Keratinocyte (primary cell): Measurements from ENCODE around the gene NR3C2. TPM values are rescaled to one million over a fixed set of nuclear protein-coding genes. Genes with fewer than 3 reads are reported as not detected.

Experiments
- DNase-seq: peaks from one replicate; pipeline ENCODE4 v3.0.0-alpha.2; 2011; ENCODE audit warnings: low read depth, missing footprints, low spot score
- FAIRE-seq: peaks from 2 replicates; lab custom pipeline; 2011; peaks lifted over from hg19 to GRCh38; lab: Jason Lieb, UNC
- H2AFZ ChIP-seq: 2 replicates; pipeline ENCODE4 v1.6.0; 2012; ENCODE audit warnings: low read length, control low read depth, inconsistent platforms; ENCODE audit not compliant: control insufficient read depth
- H3K27ac ChIP-seq: 2 replicates; pipeline ENCODE4 v1.5.1; 2011; ENCODE audit warnings: low read length; ENCODE audit not compliant: control insufficient read depth, insufficient read depth
- H3K27me3 ChIP-seq: 3 replicates; pipeline ENCODE4 v1.6.0; 2011; ENCODE audit warnings: low read length; ENCODE audit not compliant: control insufficient read depth, insufficient read depth; ENCODE audit errors: extremely low read depth
- H3K36me3 ChIP-seq, 2 experiments: 2 replicates in 1 of 2; 3 replicates in 1 of 2; pipeline ENCODE4 v1.5.1; 2011; ENCODE audit warnings: low read length in 2 of 2, mild to moderate bottlenecking in 1 of 2; ENCODE audit not compliant: control insufficient read depth in 2 of 2, insufficient read depth in 2 of 2; ENCODE audit errors: extremely low read depth in 1 of 2
- H3K4me1 ChIP-seq: 3 replicates; pipeline ENCODE4 v1.5.1; 2011; ENCODE audit warnings: low read length; ENCODE audit not compliant: control insufficient read depth, insufficient read depth; ENCODE audit errors: extremely low read depth
- H3K4me2 ChIP-seq: 3 replicates; pipeline ENCODE4 v1.6.0; 2011; ENCODE audit warnings: low read depth, low read length; ENCODE audit not compliant: control insufficient read depth, insufficient read depth; ENCODE audit errors: extremely low read depth
- H3K4me3 ChIP-seq, 3 experiments: fragments of 200-600 bp in 1 of 3; sonication (generic) in 1 of 3; 2 replicates in 2 of 3; 3 replicates in 1 of 3; pipeline ENCODE4 v1.5.1; 2011 to 2016; ENCODE audit warnings: low read length in 3 of 3, mild to moderate bottlenecking in 3 of 3, control low read depth in 2 of 3, inconsistent platforms in 1 of 3, low read depth in 1 of 3, mixed read lengths in 1 of 3, mixed run types in 1 of 3, moderate library complexity in 1 of 3; ENCODE audit not compliant: control insufficient read depth in 2 of 3, insufficient read depth in 2 of 3; ENCODE audit errors: extremely low read depth in 1 of 3
- H3K79me2 ChIP-seq: 2 replicates; pipeline ENCODE4 v1.6.0; 2012; ENCODE audit warnings: low read length; ENCODE audit not compliant: control insufficient read depth, insufficient read depth
- H3K9ac ChIP-seq: 3 replicates; pipeline ENCODE4 v1.6.0; 2011; ENCODE audit warnings: low read length; ENCODE audit not compliant: control insufficient read depth, insufficient read depth; ENCODE audit errors: extremely low read depth
- H3K9me1 ChIP-seq: 3 replicates; pipeline ENCODE4 v1.6.0; 2011; ENCODE audit warnings: low read length; ENCODE audit not compliant: control insufficient read depth, insufficient read depth; ENCODE audit errors: extremely low read depth
- H3K9me3 ChIP-seq: 2 replicates; pipeline ENCODE4 v1.5.1; 2012; ENCODE audit warnings: low read depth, low read length; ENCODE audit not compliant: control insufficient read depth
- H4K20me1 ChIP-seq: 3 replicates; pipeline ENCODE4 v1.6.0; 2011; ENCODE audit warnings: low read length; ENCODE audit not compliant: control insufficient read depth, insufficient read depth; ENCODE audit errors: extremely low read depth
- EZH2 ChIP-seq: IDR thresholded peaks from one replicate; pipeline ENCODE4 v1.6.1; 2012; ENCODE audit warnings: inconsistent platforms, mild to moderate bottlenecking, low read length, moderate library complexity
- dilution Hi-C: fragments of 300-500 bp; cut with MboI; formaldehyde crosslinking; loops from one replicate; pipeline ENCODE4 v1.7.0; 2020; ENCODE audit warnings: low sequenced_read_pairs; ENCODE audit not compliant: extremely low pct_ligation_motif_present
- polyA plus RNA-seq, 5 experiments: library from polyadenylated mRNA; depleted of rRNA in 3 of 5; stranded (reverse) in 3 of 5; stranded (forward) in 1 of 5; unstranded in 1 of 5; fragments of >200 nt; gene quantifications; 1 replicate in 1 of 5; 2 replicates in 3 of 5; 3 replicates in 1 of 5; pipeline versions ENCODE4 v1.2.1 to v1.2.3, GENCODE V29; 2011 to 2012; ENCODE audit warnings: missing spikeins in 2 of 5, low read depth in 1 of 5, low replicate concordance in 1 of 5
- TF ChIP-seq, protein P1 (sequence below), 3 experiments: IDR thresholded peaks in 1 of 3; conservative IDR thresholded peaks in 1 of 3; optimal IDR thresholded peaks in 1 of 3; 2 replicates in 2 of 3; 3 replicates in 1 of 3; pipeline versions ENCODE3 to v1.5.1; 2011; ENCODE audit warnings: low read length in 3 of 3, mild to moderate bottlenecking in 3 of 3, moderate library complexity in 2 of 3, control low read depth in 1 of 3, inconsistent platforms in 1 of 3; ENCODE audit not compliant: insufficient read depth in 2 of 3; ENCODE audit errors: extremely low read depth in 1 of 3

Gene NR3C2
- polyA plus RNA-seq, 1 donor (not counting 4 experiments of a cell fraction or from before 2014, with no cell fraction given): 1.5 TPM

DNA sequence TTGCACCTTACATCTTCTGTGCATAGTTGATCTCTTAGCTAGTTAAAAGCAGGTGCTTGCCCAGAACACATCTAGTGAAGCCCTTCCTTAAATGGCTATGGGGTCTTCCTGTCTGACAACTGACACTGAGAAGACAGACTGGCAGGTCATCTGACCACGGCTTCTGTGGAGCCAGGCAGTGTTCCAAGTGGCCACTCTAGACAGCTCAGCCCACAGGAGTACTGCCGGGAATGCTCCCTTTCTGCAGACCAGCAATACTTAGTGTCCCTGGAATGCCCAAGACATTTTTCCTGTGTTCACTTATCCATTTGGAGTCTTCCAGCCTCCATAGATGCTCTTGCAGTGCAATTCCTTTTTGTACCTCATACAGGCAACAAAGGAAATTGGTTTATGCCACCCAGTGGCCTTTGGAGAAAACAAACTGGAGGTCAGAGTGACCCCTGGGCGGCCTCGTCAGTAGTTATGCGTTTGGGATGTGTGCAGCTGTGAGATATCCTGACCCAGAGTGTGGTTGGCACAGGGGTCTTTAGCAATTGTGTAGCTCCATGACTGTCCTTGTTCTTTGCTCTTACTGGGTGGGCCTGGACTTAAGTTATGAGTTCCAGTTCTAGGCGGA is 374.8 kb downstream of the NR3C2 start:
- TF ChIP-seq, protein P1, sequence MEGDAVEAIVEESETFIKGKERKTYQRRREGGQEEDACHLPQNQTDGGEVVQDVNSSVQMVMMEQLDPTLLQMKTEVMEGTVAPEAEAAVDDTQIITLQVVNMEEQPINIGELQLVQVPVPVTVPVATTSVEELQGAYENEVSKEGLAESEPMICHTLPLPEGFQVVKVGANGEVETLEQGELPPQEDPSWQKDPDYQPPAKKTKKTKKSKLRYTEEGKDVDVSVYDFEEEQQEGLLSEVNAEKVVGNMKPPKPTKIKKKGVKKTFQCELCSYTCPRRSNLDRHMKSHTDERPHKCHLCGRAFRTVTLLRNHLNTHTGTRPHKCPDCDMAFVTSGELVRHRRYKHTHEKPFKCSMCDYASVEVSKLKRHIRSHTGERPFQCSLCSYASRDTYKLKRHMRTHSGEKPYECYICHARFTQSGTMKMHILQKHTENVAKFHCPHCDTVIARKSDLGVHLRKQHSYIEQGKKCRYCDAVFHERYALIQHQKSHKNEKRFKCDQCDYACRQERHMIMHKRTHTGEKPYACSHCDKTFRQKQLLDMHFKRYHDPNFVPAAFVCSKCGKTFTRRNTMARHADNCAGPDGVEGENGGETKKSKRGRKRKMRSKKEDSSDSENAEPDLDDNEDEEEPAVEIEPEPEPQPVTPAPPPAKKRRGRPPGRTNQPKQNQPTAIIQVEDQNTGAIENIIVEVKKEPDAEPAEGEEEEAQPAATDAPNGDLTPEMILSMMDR (optimal IDR thresholded peaks at IDR 0.05 in 1 of 3, IDR thresholded peaks at IDR 0.05 in 1 of 3, conservative IDR thresholded peaks at IDR 0.05 in 1 of 3; ENCODE audit: extremely low read depth in 1 of 3, insufficient read depth in 2 of 3, low read length in 3 of 3): no peak
- no peak for TF ChIP-seq EZH2
- peaks cover 3% of the 10 kb centered on the region for H4K20me1 ChIP-seq
- dilution Hi-C loops: no loop called here
- no peaks in the 10 kb centered on the region for H3K9me3 ChIP-seq
- no peaks in the 10 kb centered on the region for H3K4me1 ChIP-seq
- FAIRE-seq: no peak
- H3K9ac ChIP-seq: no peak overlapping the region
- no peak overlapping the region for H3K4me2 ChIP-seq
- H3K9me1 ChIP-seq: no peaks in the 10 kb centered on the region
- DNase-seq: no peak
- peaks cover 6 to 18% of the 10 kb centered on the region in 2 experiments for H3K36me3 ChIP-seq
- no peak overlapping the region for H3K27ac ChIP-seq
- no peaks in the 10 kb centered on the region for H3K79me2 ChIP-seq
- H3K4me3 ChIP-seq: no peak overlapping the region
- H2AFZ ChIP-seq: no peak overlapping the region
- no peaks in the 10 kb centered on the region for H3K27me3 ChIP-seq

DNA sequence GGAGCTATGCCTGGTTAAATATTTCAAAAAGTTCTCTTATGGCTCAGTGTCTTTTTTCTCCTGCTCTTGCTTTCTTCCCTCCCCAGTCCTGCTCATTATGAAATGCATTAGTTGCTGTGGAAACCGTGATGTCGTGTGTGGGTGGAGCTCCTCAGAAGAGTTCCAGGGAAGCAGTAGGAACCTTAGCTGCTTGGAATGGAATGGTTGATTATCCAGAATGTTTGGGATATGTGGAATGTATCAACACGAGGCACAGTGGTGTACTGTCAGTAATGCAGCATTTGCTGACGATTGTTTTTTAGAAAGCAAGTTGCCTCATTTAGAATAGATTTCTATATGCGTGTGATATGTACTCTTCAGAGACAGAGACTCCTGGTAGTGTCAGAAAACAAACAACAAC is 377.1 kb downstream of the NR3C2 start:
- Histone ChIP-seq H2AFZ (no peak overlapping the region), H3K4me3 (no peak overlapping the region), H3K9me1 (no peaks in the 10 kb centered on the region), H3K36me3 (peaks cover 6 to 11% of the 10 kb centered on the region in 2 experiments), H4K20me1 (peaks cover 3% of the 10 kb centered on the region), H3K4me2 (no peak overlapping the region), H3K9ac (no peak overlapping the region), H3K27me3 (no peaks in the 10 kb centered on the region), H3K9me3 (no peaks in the 10 kb centered on the region), H3K79me2 (no peaks in the 10 kb centered on the region), H3K27ac (no peak overlapping the region), H3K4me1 (peaks cover 17% of the 10 kb centered on the region)
- no peak for DNase-seq
- no peak for FAIRE-seq
- TF ChIP-seq, protein P1 (optimal IDR thresholded peaks at IDR 0.05 in 1 of 3, IDR thresholded peaks at IDR 0.05 in 1 of 3, conservative IDR thresholded peaks at IDR 0.05 in 1 of 3; ENCODE audit: extremely low read depth in 1 of 3, insufficient read depth in 2 of 3, low read length in 3 of 3): no peak
- TF ChIP-seq EZH2: no peak
- dilution Hi-C loops: no loop called here
